OCI-LY7 (cell line): ENCODE data around the gene C1orf167. TPM values are rescaled to one million over a fixed set of nuclear protein-coding genes. Genes with fewer than 3 reads are reported as not detected.

Source experiments
- BruUV-seq: library from RNA; stranded (reverse); fragments of 400-500 nt; replicated peaks from 2 replicates; lab custom pipeline; 2021; lab: Mats Ljungman, UMichigan
- CTCF ChIA-PET: fragments of 300-600 bp; sonication (Branson Sonifier 250); formaldehyde crosslinking; loops from one replicate; lab custom pipeline; 2022; ENCODE audit warnings: antibody characterized with exemption; ENCODE audit not compliant: unreplicated experiment; lab: Charles Lee
- POLR2A ChIA-PET: fragments of 300-600 bp; sonication (Branson Sonifier 250); formaldehyde crosslinking; loops from one replicate; lab custom pipeline; 2022; ENCODE audit warnings: antibody characterized with exemption; lab: Charles Lee
- DNase-seq: peaks from one replicate; pipeline ENCODE4 v3.0.0-alpha.2; 2015; ENCODE audit warnings: low spot score
- H2AFZ ChIP-seq: fragments of 200-600 bp; sonication (generic), shearing (Covaris generic); 2 replicates; pipeline ENCODE4 v1.6.1; 2014; ENCODE audit warnings: mild to moderate bottlenecking, antibody characterized with exemption, low read length, moderate library complexity
- H3K27ac ChIP-seq: fragments of 200-600 bp; sonication (generic); 2 replicates; pipeline ENCODE4 v1.5.1; 2014; ENCODE audit warnings: mixed run types, low read depth, mild to moderate bottlenecking, moderate library complexity, low read length, inconsistent platforms; ENCODE audit not compliant: poor library complexity, severe bottlenecking
- H3K36me3 ChIP-seq: fragments of 200-600 bp; sonication (generic); 2 replicates; pipeline ENCODE4 v1.6.1; 2014; ENCODE audit warnings: mild to moderate bottlenecking, antibody characterized with exemption, low read length, moderate library complexity, mixed read lengths; ENCODE audit not compliant: insufficient read depth
- H3K4me1 ChIP-seq: fragments of 200-600 bp; sonication (generic); 2 replicates; pipeline ENCODE4 v1.5.1; 2014; ENCODE audit warnings: mild to moderate bottlenecking, low read length; ENCODE audit not compliant: insufficient read depth, poor library complexity, severe bottlenecking
- H3K4me2 ChIP-seq: fragments of 200-600 bp; sonication (generic); 2 replicates; pipeline ENCODE4 v1.6.1; 2014; ENCODE audit warnings: mild to moderate bottlenecking, low read length
- H3K4me3 ChIP-seq: fragments of 200-600 bp; sonication (generic); 2 replicates; pipeline ENCODE4 v1.5.1; 2014; ENCODE audit warnings: mild to moderate bottlenecking, low read depth, low read length; ENCODE audit not compliant: poor library complexity, severe bottlenecking
- H3K79me2 ChIP-seq: fragments of 200-600 bp; sonication (generic); 2 replicates; pipeline ENCODE4 v1.6.1; 2016; ENCODE audit warnings: low read depth, mild to moderate bottlenecking, low read length, moderate library complexity, mixed read lengths; ENCODE audit not compliant: insufficient read depth
- H3K9me2 ChIP-seq: fragments of 200-600 bp; sonication (generic); 2 replicates; pipeline ENCODE4 v1.6.1; 2016; ENCODE audit warnings: mild to moderate bottlenecking, low read length, mixed read lengths; ENCODE audit not compliant: insufficient read depth
- H3K9me3 ChIP-seq: fragments of 200-600 bp; sonication (generic); 2 replicates; pipeline ENCODE4 v1.6.1; 2014; ENCODE audit warnings: mild to moderate bottlenecking, mixed run types, low read length, mixed read lengths
- H4K20me1 ChIP-seq: fragments of 200-600 bp; sonication (generic); 2 replicates; pipeline ENCODE4 v1.6.1; 2014; ENCODE audit warnings: mild to moderate bottlenecking, antibody characterized with exemption, low read length, moderate library complexity, mixed read lengths; ENCODE audit not compliant: insufficient read depth
- EZH2phosphoT487 ChIP-seq: fragments of 200-600 bp; sonication (generic); IDR thresholded peaks from 2 replicates; pipeline ENCODE4 v1.6.1; 2018; ENCODE audit warnings: low read depth, borderline replicate concordance, mild to moderate bottlenecking, mixed run types, antibody characterized with exemption, low read length, moderate library complexity, mixed read lengths
- intact Hi-C: fragments of 100-400 bp; cut with micrococcal nuclease; formaldehyde crosslinking; loops from one replicate; pipeline ENCODE4 v1.10.0; 2022; ENCODE audit not compliant: unreplicated experiment
- total RNA-seq, 2 experiments: library from RNA; depleted of rRNA in 1 of 2; stranded (reverse); fragments of >200 nt in 1 of 2; shearing (Covaris generic) in 1 of 2; gene quantifications; 2 replicates each; pipeline ENCODE4 v1.2.3, GENCODE V29; 2014 to 2022
- TF ChIP-seq, protein P1 (sequence below): fragments of 200-600 bp; sonication (generic); conservative IDR thresholded peaks from 2 replicates; pipeline ENCODE4 v1.5.1; 2014; ENCODE audit warnings: mild to moderate bottlenecking, antibody characterized with exemption, low read length, moderate library complexity, mixed read lengths

Gene C1orf167
- total RNA-seq, 2 experiments from 2014 or later = 1.7 to 4.2 TPM

GRCh38 chr1:11778336-11778735, 16.3 kb downstream of the C1orf167 start:
- peaks cover 14% of the 10 kb centered on the region for H3K4me1 ChIP-seq
- H3K4me2 ChIP-seq = no peak overlapping the region
- H3K36me3 ChIP-seq = no peaks in the 10 kb centered on the region
- intact Hi-C loops = no loop called here
- TF ChIP-seq, protein P1, sequence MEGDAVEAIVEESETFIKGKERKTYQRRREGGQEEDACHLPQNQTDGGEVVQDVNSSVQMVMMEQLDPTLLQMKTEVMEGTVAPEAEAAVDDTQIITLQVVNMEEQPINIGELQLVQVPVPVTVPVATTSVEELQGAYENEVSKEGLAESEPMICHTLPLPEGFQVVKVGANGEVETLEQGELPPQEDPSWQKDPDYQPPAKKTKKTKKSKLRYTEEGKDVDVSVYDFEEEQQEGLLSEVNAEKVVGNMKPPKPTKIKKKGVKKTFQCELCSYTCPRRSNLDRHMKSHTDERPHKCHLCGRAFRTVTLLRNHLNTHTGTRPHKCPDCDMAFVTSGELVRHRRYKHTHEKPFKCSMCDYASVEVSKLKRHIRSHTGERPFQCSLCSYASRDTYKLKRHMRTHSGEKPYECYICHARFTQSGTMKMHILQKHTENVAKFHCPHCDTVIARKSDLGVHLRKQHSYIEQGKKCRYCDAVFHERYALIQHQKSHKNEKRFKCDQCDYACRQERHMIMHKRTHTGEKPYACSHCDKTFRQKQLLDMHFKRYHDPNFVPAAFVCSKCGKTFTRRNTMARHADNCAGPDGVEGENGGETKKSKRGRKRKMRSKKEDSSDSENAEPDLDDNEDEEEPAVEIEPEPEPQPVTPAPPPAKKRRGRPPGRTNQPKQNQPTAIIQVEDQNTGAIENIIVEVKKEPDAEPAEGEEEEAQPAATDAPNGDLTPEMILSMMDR = no peak
- ChIA-PET CTCF (no interaction called here), POLR2A (no interaction called here)
- H3K9me2 ChIP-seq = no peaks in the 10 kb centered on the region
- no peak overlapping the region for H3K27ac ChIP-seq
- no peaks in the 10 kb centered on the region for H3K9me3 ChIP-seq
- no TSS peak for BruUV-seq
- DNase-seq = no peak
- no peaks in the 10 kb centered on the region for H4K20me1 ChIP-seq
- no peak overlapping the region for H3K4me3 ChIP-seq
- H2AFZ ChIP-seq = no peak overlapping the region
- H3K79me2 ChIP-seq = no peaks in the 10 kb centered on the region

DNA sequence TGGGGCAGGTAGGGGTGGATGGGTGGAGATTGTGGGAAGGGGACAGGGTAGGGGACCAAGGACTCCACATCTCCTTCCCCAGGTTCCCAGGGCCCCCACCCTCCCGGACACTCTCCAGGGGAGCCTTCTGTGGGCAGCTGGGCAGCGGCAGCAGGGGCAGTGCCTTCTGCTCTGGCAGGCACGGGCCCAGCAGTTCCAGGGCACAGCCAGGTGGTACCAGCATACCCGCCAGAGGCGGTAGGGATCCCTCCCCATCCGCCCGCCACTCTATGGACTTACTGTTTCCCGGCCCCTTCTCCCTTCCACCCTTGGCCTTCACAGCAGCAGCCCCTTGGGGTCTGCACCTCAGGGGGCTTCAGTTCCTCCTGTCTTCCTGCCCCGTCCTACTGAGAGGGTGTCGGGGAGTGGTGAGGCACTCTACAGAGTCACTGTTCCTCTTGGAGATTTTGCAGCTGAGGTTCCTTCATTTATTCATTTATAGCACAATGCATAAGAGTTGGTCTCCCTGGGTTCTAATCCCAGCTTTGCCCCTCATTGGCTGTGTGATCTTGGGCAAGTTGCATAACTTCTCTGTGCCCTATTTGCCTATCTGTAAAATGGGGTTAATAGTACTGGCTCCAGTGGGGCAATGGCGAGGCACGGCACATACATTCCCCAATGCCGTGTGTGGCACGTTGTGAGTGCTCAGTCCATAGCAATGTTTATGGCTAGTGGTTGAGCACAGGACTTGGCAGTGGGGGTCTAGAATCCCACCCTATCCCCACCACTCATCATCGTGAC, 17.0 kb downstream of the C1orf167 start:
- Histone ChIP-seq H4K20me1 (no peaks in the 10 kb centered on the region), H3K9me2 (no peaks in the 10 kb centered on the region), H2AFZ (no peak overlapping the region), H3K4me1 (peaks cover 14% of the 10 kb centered on the region), H3K9me3 (no peaks in the 10 kb centered on the region), H3K4me2 (no peak overlapping the region), H3K27ac (no peak overlapping the region), H3K36me3 (no peaks in the 10 kb centered on the region), H3K79me2 (no peaks in the 10 kb centered on the region), H3K4me3 (no peak overlapping the region)
- ChIA-PET CTCF (no interaction called here), POLR2A (no interaction called here)
- no TSS peak for BruUV-seq
- intact Hi-C loops = no loop called here
- TF ChIP-seq EZH2phosphoT487 = no peak
- no peak for DNase-seq

GRCh38 chr1:11779715-11780379, 17.9 kb downstream of the C1orf167 start:
- H3K79me2 ChIP-seq = no peaks in the 10 kb centered on the region
- peaks cover 15% of the 10 kb centered on the region for H3K4me1 ChIP-seq
- intact Hi-C loops = no loop called here
- H3K4me2 ChIP-seq = no peak overlapping the region
- POLR2A ChIA-PET = interaction anchor here (0.5 kb wide), 1 partner anchor 17 kb away, joined by 3 read pairs; no protein-coding TSS in a partner anchor
- no peaks in the 10 kb centered on the region for H4K20me1 ChIP-seq
- no peaks in the 10 kb centered on the region for H3K36me3 ChIP-seq
- BruUV-seq = no TSS peak
- no peak for DNase-seq
- CTCF ChIA-PET = no interaction called here
- TF ChIP-seq EZH2phosphoT487 = no peak
- TF ChIP-seq, protein P1 = no peak
- no peak overlapping the region for H2AFZ ChIP-seq
- no peaks in the 10 kb centered on the region for H3K9me2 ChIP-seq
- H3K4me3 ChIP-seq = no peak overlapping the region
- no peak overlapping the region for H3K27ac ChIP-seq
- H3K9me3 ChIP-seq = no peaks in the 10 kb centered on the region
